ENCODE data around the gene SLC41A3. TPM values are rescaled to one million over a fixed set of nuclear protein-coding genes. Genes with fewer than 3 reads are reported as not detected.
A peak's percentile ranks its signal among the peaks of the same experiment; 100 is the strongest.
"Not testable (repeated sequence)": the region's sequence is repeated elsewhere in the genome, so short reads cannot be mapped to it uniquely, and the experiment has no call there.

The SLC41A3 gene
- total RNA-seq, 1 donor = 25.3 TPM

DNA sequence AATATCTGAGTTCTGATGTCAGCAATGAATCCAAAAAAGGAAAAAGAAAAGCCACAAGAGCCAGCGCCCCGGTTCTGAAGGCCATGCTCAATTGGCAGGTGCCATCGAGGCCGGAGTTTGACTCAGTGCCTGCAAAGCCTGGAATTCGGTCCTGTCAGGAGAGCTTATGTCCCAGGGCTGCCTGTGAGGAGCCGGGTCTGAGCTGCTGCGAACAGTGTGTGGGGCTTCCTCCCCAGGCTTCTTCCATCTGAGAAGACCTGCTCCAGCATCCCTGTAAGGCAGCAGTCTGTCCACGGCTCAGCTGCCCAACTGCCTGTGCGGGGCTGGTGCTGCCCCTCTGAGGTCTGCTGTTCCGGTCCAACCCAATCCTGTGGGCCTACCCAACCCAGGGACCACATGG is 68.8 kb downstream of the SLC41A3 start:
- Histone ChIP-seq H3K9me3 (ENCODE audit: low read depth, low read length) (no peaks in the 10 kb centered on the region), H3K4me1 (ENCODE audit: insufficient read depth, low read length) (no peaks in the 10 kb centered on the region), H3K4me3 (ENCODE audit: low read length) (no peak overlapping the region), H3K27me3 (ENCODE audit: insufficient read depth, low read length) (no peaks in the 10 kb centered on the region)

DNA sequence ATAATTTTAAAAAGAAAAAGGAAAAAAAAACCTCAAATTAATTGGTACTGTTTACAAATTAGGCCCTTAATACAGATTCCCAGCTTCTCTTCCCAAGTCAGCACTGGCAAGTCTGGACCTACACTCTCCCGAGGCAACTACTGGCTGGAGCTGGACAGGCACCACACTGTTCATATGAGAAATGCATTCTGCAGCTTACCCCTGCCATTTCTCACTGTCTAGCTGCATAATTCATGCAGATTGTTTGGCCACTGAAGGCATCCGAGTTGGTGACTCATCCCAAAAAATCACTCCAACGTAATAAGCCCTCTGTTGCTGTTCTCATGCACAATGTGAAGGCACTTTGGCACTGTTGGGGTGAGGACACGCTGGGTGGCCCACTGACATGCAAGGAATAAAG is 69.7 kb downstream of the SLC41A3 start:
- Histone ChIP-seq H3K27me3 (ENCODE audit: insufficient read depth, low read length) (no peaks in the 10 kb centered on the region), H3K9me3 (ENCODE audit: low read depth, low read length) (no peaks in the 10 kb centered on the region), H3K4me3 (ENCODE audit: low read length) (no peak overlapping the region), H3K4me1 (ENCODE audit: insufficient read depth, low read length) (no peaks in the 10 kb centered on the region)

DNA sequence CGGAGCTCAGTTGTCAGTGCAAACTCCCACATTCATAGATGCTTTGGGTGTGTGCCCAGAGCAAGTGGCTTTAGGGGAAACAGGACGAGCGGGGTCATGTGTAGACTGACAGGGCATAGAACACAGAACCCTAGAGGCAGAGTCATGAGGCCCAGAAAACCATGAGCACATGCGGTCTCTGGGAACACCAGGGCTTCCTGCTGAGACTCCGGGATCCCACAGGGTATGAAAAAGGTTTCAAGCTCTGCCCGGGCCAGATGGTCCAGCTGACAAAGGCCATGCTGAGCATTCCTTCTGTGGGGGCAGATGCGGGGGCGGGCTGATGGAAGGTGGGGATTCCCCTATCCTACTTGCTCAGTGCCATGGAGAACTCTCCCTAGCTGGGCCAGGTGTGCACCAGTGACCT is 70.2 kb downstream of the SLC41A3 start:
- no peak overlapping the region for H3K4me3 ChIP-seq (ENCODE audit: low read length)
- no peaks in the 10 kb centered on the region for H3K4me1 ChIP-seq (ENCODE audit: insufficient read depth, low read length)
- no peaks in the 10 kb centered on the region for H3K9me3 ChIP-seq (ENCODE audit: low read depth, low read length)
- H3K27me3 ChIP-seq (ENCODE audit: insufficient read depth, low read length) = no peaks in the 10 kb centered on the region

GRCh38 chr3:126009181-126009580 is 74.7 kb downstream of the SLC41A3 start:
- Histone ChIP-seq H3K9me3 (ENCODE audit: low read depth, low read length) (no peaks in the 10 kb centered on the region), H3K4me3 (ENCODE audit: low read length) (no peak overlapping the region), H3K27me3 (ENCODE audit: insufficient read depth, low read length) (no peaks in the 10 kb centered on the region), H3K4me1 (ENCODE audit: insufficient read depth, low read length) (no peaks in the 10 kb centered on the region)

- no peak overlapping the region for H3K4me3 ChIP-seq (ENCODE audit: low read length)
- no peaks in the 10 kb centered on the region for H3K9me3 ChIP-seq (ENCODE audit: low read depth, low read length)
- no peaks in the 10 kb centered on the region for H3K4me1 ChIP-seq (ENCODE audit: insufficient read depth, low read length)
- H3K27me3 ChIP-seq (ENCODE audit: insufficient read depth, low read length) = no peaks in the 10 kb centered on the region
These were observed 75.7 kb downstream of the SLC41A3 start for GRCh38 chr3:126008219-126008618.

- H3K4me1 ChIP-seq (ENCODE audit: insufficient read depth, low read length) = no peaks in the 10 kb centered on the region
- no peak overlapping the region for H3K4me3 ChIP-seq (ENCODE audit: low read length)
- H3K27me3 ChIP-seq (ENCODE audit: insufficient read depth, low read length) = no peaks in the 10 kb centered on the region
- H3K9me3 ChIP-seq (ENCODE audit: low read depth, low read length) = no peaks in the 10 kb centered on the region
These were observed 78.0 kb downstream of the SLC41A3 start for GRCh38 chr3:126005951-126006350.

DNA sequence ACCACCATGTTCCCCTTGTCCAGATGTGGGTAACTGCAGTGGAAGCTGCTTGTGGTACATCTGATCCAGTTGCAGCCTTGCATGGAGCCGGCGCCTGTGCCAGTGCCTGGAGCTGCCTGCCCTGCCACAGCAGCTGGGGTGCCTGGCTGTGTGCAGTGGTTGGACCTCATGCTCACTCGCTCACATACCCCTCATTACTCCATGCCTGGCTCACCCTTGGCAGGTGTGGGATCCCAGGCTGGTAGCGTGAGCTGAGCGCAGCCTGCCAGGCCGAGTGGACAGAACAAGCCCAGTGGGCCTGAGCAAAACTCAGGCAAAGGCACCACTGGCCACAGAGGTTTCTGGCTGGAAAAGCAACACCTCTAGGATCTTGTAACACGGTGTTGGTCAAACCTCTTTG is 79.2 kb downstream of the SLC41A3 start:
- no peak overlapping the region for H3K4me3 ChIP-seq (ENCODE audit: low read length)
- no peaks in the 10 kb centered on the region for H3K27me3 ChIP-seq (ENCODE audit: insufficient read depth, low read length)
- no peaks in the 10 kb centered on the region for H3K9me3 ChIP-seq (ENCODE audit: low read depth, low read length)
- no peaks in the 10 kb centered on the region for H3K4me1 ChIP-seq (ENCODE audit: insufficient read depth, low read length)

DNA sequence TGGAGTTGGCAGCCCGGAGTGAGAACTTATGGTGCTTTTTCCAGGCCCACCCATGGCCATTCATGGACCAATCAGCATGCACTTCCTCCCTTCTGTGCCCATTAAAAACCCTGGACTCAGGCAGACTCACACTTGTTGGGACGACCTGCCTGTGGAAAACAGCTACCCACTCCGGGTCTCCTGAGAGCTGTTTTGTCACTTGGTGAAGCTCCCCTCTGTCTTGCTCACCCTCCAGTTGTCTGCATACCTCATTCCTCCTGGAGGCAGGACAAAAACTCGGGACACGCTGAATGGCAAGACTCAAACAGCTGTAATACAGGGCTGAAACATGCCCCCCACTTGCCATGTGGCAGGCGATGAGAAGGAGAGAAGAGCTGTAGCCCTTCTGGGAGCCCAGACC is 79.7 kb downstream of the SLC41A3 start:
- H3K9me3 ChIP-seq (ENCODE audit: low read depth, low read length) = no peaks in the 10 kb centered on the region
- H3K27me3 ChIP-seq (ENCODE audit: insufficient read depth, low read length) = no peaks in the 10 kb centered on the region
- no peak overlapping the region for H3K4me3 ChIP-seq (ENCODE audit: low read length)
- no peaks in the 10 kb centered on the region for H3K4me1 ChIP-seq (ENCODE audit: insufficient read depth, low read length)

- no peak overlapping the region for H3K4me3 ChIP-seq (ENCODE audit: low read length)
- no peaks in the 10 kb centered on the region for H3K27me3 ChIP-seq (ENCODE audit: insufficient read depth, low read length)
- no peaks in the 10 kb centered on the region for H3K9me3 ChIP-seq (ENCODE audit: low read depth, low read length)
- H3K4me1 ChIP-seq (ENCODE audit: insufficient read depth, low read length) = no peaks in the 10 kb centered on the region
These were observed 80.3 kb downstream of the SLC41A3 start for GRCh38 chr3:126003447-126004190.

DNA sequence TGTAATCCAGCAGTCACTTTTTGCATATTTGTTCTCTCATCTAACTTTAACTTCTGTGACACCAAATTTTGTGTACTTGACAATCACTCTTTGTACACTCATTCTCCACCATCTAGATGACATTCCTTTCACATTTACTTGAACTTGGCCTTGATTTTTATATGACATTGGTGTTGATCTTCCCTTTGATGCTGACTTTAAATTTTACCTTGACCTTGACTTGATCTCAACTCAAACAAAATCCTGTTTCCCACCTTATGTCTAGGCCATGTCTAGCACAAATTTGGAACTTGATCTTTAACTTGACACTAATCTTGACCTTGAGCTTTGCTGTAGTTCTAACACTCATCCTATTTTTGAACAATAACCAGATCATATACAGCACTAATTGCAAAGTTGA is 81.7 kb downstream of the SLC41A3 start:
- no peaks in the 10 kb centered on the region for H3K9me3 ChIP-seq (ENCODE audit: low read depth, low read length)
- H3K4me3 ChIP-seq (ENCODE audit: low read length) = no peak overlapping the region
- no peaks in the 10 kb centered on the region for H3K4me1 ChIP-seq (ENCODE audit: insufficient read depth, low read length)
- no peaks in the 10 kb centered on the region for H3K27me3 ChIP-seq (ENCODE audit: insufficient read depth, low read length)

GRCh38 chr3:125996751-125997150 is 87.2 kb downstream of the SLC41A3 start:
- H3K9me3 ChIP-seq (ENCODE audit: low read depth, low read length); H3K27me3 ChIP-seq (ENCODE audit: insufficient read depth, low read length); H3K4me3 ChIP-seq (ENCODE audit: low read length); H3K4me1 ChIP-seq (ENCODE audit: insufficient read depth, low read length): not testable (repeated sequence)

- H3K4me1 ChIP-seq (ENCODE audit: insufficient read depth, low read length) = peaks cover 13% of the 10 kb centered on the region
- peak overlapping the region; percentile 73 for H3K4me3 ChIP-seq (ENCODE audit: low read length)
- H3K27me3 ChIP-seq (ENCODE audit: insufficient read depth, low read length) = no peaks in the 10 kb centered on the region
- H3K9me3 ChIP-seq (ENCODE audit: low read depth, low read length) = no peaks in the 10 kb centered on the region
These were observed 93.5 kb downstream of the SLC41A3 start for GRCh38 chr3:125990253-125990970.

- H3K4me3 ChIP-seq (ENCODE audit: low read length); H3K9me3 ChIP-seq (ENCODE audit: low read depth, low read length); H3K4me1 ChIP-seq (ENCODE audit: insufficient read depth, low read length); H3K27me3 ChIP-seq (ENCODE audit: insufficient read depth, low read length): not testable (repeated sequence)
These were observed 99.0 kb downstream of the SLC41A3 start for GRCh38 chr3:125984951-125985350.

DNA sequence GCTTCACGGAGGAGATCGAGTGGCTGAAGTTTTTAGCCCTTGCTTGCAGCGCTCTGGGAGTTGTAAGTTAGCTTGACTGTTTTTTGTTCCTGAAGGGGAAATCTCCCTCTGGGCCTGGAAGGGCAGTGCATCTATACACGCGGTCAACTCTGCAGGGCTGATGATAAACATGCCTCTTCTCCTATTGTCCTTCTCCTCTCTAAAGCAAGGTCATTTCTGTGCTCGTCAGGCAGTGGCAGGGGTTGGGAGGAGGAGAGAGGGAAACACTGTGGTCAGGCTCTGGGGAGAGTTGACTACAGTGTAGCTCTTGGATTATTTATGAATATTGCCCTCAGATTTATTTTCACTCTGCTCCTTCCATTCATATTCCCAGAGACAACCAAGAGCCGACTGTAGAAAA is 106.8 kb downstream of the SLC41A3 start:
- not testable (repeated sequence) for H3K9me3 ChIP-seq (ENCODE audit: low read depth, low read length); H3K27me3 ChIP-seq (ENCODE audit: insufficient read depth, low read length); H3K4me3 ChIP-seq (ENCODE audit: low read length); H3K4me1 ChIP-seq (ENCODE audit: insufficient read depth, low read length)

DNA sequence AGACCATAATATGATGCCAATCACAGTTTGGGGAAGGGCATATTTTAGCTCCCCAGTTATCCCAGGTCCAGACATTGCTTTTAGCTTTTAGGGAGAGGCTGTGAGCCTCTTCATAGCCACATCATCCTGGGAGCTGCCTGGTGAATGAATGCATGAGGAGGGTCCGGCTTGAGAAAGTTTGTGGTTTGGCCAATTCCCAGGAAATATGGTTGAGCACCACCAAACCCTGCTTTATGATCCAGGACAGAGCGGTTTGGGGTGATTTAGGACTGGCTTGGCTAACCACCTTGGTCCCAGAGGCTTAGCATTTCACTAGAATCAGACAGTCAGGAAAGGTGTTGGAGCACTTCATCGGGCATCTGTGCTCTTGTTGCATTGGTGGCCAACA is 107.9 kb downstream of the SLC41A3 start:
- not testable (repeated sequence) for H3K4me1 ChIP-seq (ENCODE audit: insufficient read depth, low read length); H3K9me3 ChIP-seq (ENCODE audit: low read depth, low read length); H3K4me3 ChIP-seq (ENCODE audit: low read length)
- peaks cover 13% of the 10 kb centered on the region for H3K27me3 ChIP-seq (ENCODE audit: insufficient read depth, low read length)
